Measurements from ENCODE around the gene PCDHGC4. TPM values are rescaled to one million over a fixed set of nuclear protein-coding genes. Genes with fewer than 3 reads are reported as not detected.

PCDHGC4 gene
- total RNA-seq, 1 donor from 2014 or later: 1.5 TPM

- intact Hi-C loops (cut with DNase I): no loop called here
- Histone ChIP-seq H3K4me1 (peaks cover 44% of the 10 kb centered on the region), H3K36me3 (no peaks in the 10 kb centered on the region), H3K4me3 (peak overlapping the region; percentile 63), H3K27ac (no peak overlapping the region), H3K9me3 (no peaks in the 10 kb centered on the region), H3K27me3 (ENCODE audit: low read depth) (peaks cover 13% of the 10 kb centered on the region)
- ATAC-seq: peak; percentile 54 to 58
- DNase-seq: peak; percentile 87
- peak; percentile 36 for TF ChIP-seq CTCF (IDR thresholded peaks at IDR 0.05)
Observed at GRCh38 chr5:141478321-141478945, 6.4 kb upstream of the PCDHGC4 start.

GRCh38 chr5:141479776-141480175 is 5.1 kb upstream of the PCDHGC4 start:
- ATAC-seq: no peak
- Histone ChIP-seq H3K4me1 (peaks cover 45% of the 10 kb centered on the region), H3K4me3 (peak overlapping the region; percentile 63), H3K36me3 (no peaks in the 10 kb centered on the region), H3K9me3 (no peaks in the 10 kb centered on the region), H3K27me3 (ENCODE audit: low read depth) (peaks cover 13% of the 10 kb centered on the region), H3K27ac (no peak overlapping the region)
- DNase-seq: no peak
- intact Hi-C loops (cut with DNase I): no loop called here
- TF ChIP-seq CTCF (IDR thresholded peaks at IDR 0.05): no peak

GRCh38 chr5:141483902-141484301 is 928 bp upstream of the PCDHGC4 start:
- Histone ChIP-seq H3K27me3 (ENCODE audit: low read depth) (peaks cover 19% of the 10 kb centered on the region), H3K9me3 (no peaks in the 10 kb centered on the region), H3K4me3 (peak overlapping the region; percentile 39), H3K36me3 (peaks cover 6% of the 10 kb centered on the region), H3K27ac (no peak overlapping the region), H3K4me1 (peaks cover 24% of the 10 kb centered on the region)
- ATAC-seq (no peak), DNase-seq (no peak)
- TF ChIP-seq CTCF (IDR thresholded peaks at IDR 0.05): no peak
- intact Hi-C loops (cut with DNase I): no loop called here

GRCh38 chr5:141484310-141484640 is 555 bp upstream of the PCDHGC4 start:
- H3K4me3 ChIP-seq: peak overlapping the region; percentile 39
- peaks cover 20% of the 10 kb centered on the region for H3K4me1 ChIP-seq
- ATAC-seq (no peak), DNase-seq (no peak)
- TF ChIP-seq CTCF (IDR thresholded peaks at IDR 0.05): no peak
- peaks cover 6% of the 10 kb centered on the region for H3K36me3 ChIP-seq
- intact Hi-C loops (cut with DNase I): no loop called here
- H3K27ac ChIP-seq: no peak overlapping the region
- H3K27me3 ChIP-seq (ENCODE audit: low read depth): peaks cover 19% of the 10 kb centered on the region
- H3K9me3 ChIP-seq: no peaks in the 10 kb centered on the region

- H3K36me3 ChIP-seq: peaks cover 6% of the 10 kb centered on the region
- H3K4me1 ChIP-seq: peaks cover 12% of the 10 kb centered on the region
- no peak overlapping the region for H3K27ac ChIP-seq
- intact Hi-C loops (cut with DNase I): no loop called here
- peaks cover 14% of the 10 kb centered on the region for H3K27me3 ChIP-seq (ENCODE audit: low read depth)
- H3K9me3 ChIP-seq: no peaks in the 10 kb centered on the region
- no peak for TF ChIP-seq CTCF (IDR thresholded peaks at IDR 0.05)
- ATAC-seq (no peak), DNase-seq (no peak)
- peak overlapping the region; percentile 39 for H3K4me3 ChIP-seq
Observed at GRCh38 chr5:141485321-141486055, 658 bp downstream of the PCDHGC4 start.
